MCF 10A (cell line): ENCODE results near the gene CCDC60. TPM values are rescaled to one million over a fixed set of nuclear protein-coding genes. Genes with fewer than 3 reads are reported as not detected.

Experiments
- BruUV-seq: library from RNA; stranded (reverse); fragments of 400-500 nt; replicated peaks from 2 replicates; lab custom pipeline; 2021; lab: Mats Ljungman, UMichigan
- CTCF ChIA-PET: fragments of 300-600 bp; sonication (Branson Sonifier 250); formaldehyde crosslinking; extraction: SDS; loops from one replicate; lab custom pipeline; 2021; ENCODE audit warnings: antibody characterized with exemption, inconsistent platforms; lab: Yijun Ruan, JAX
- POLR2A ChIA-PET: fragments of 300-600, 350-650 bp; sonication (Branson Sonifier 250); formaldehyde crosslinking; extraction: SDS; loops from one replicate; lab custom pipeline; 2020; ENCODE audit warnings: antibody characterized with exemption, inconsistent platforms; lab: Yijun Ruan, JAX
- DNase-seq: peaks from one replicate; pipeline ENCODE4 v3.0.0-alpha.2; 2018; ENCODE audit not compliant: unreplicated experiment
- H3K27ac Mint-ChIP-seq: one replicate; pipeline ENCODE4 v1.8.0; 2022; ENCODE audit warnings: mild to moderate bottlenecking, low read depth, mixed read lengths; ENCODE audit not compliant: unreplicated experiment
- H3K27me3 Mint-ChIP-seq: one replicate; pipeline ENCODE4 v1.8.0; 2022; ENCODE audit warnings: mixed read lengths; ENCODE audit not compliant: insufficient read depth, unreplicated experiment
- H3K36me3 Mint-ChIP-seq: one replicate; pipeline ENCODE4 v1.8.0; 2022; ENCODE audit warnings: mild to moderate bottlenecking, moderate library complexity, mixed read lengths; ENCODE audit not compliant: insufficient read depth, unreplicated experiment
- H3K4me1 Mint-ChIP-seq: one replicate; pipeline ENCODE4 v1.8.0; 2022; ENCODE audit warnings: mixed read lengths; ENCODE audit not compliant: insufficient read depth, unreplicated experiment
- H3K4me3 Mint-ChIP-seq: one replicate; pipeline ENCODE4 v1.8.0; 2022; ENCODE audit warnings: mild to moderate bottlenecking, moderate library complexity, mixed read lengths; ENCODE audit not compliant: unreplicated experiment
- H3K9me3 Mint-ChIP-seq: one replicate; pipeline ENCODE4 v1.8.0; 2022; ENCODE audit warnings: mixed read lengths; ENCODE audit not compliant: unreplicated experiment
- CTCF ChIP-seq: fragments of 200-600 bp; IDR thresholded peaks from one replicate; pipeline ENCODE4 v1.8.0; 2022; ENCODE audit warnings: antibody characterized with exemption, mild to moderate bottlenecking; ENCODE audit not compliant: unreplicated experiment
- intact Hi-C: fragments of 100-400 bp; cut with micrococcal nuclease; formaldehyde crosslinking; loops from 2 replicates; pipeline ENCODE4 v1.14.1; 2022
- total RNA-seq: library from RNA; stranded (reverse); gene quantifications from 2 replicates; pipeline ENCODE4 v1.2.3, GENCODE V29; 2022

Gene CCDC60
- total RNA-seq, 1 experiment from 2014 or later = not detected

- CTCF ChIA-PET = interaction anchor here (1.3 to 2.1 kb wide), 3 partner anchors 10 to 259 kb away, joined by 4 to 7 read pairs (median 5); no protein-coding TSS in a partner anchor
Observed at GRCh38 chr12:119373666-119374065, 39.1 kb downstream of the CCDC60 start.

DNA sequence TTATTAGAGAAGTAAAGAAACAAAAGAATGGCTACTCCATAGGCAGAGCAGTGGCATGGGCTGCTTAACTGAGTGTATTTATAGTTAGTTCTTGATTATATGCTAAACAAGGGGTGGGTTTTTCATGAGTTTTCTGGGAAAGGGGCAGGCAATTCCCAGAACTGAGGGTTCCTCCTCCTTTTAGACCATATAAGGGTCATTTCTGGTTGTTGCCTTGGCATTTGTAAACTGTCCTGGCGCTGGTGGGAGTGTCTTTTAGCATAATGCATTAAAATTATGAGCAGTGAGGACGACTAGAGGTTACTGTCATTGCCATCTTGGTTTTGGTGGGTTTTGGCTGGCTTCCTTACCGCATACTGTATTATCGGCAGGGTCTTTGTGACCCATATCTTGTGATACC, 40.1 kb downstream of the CCDC60 start:
- POLR2A ChIA-PET = no interaction called here
- BruUV-seq = no TSS peak

More at GRCh38 chr12:119373666-119374065, 39.1 kb downstream of the CCDC60 start:
- H3K27me3 Mint-ChIP-seq = no peaks in the 10 kb centered on the region
- H3K4me3 Mint-ChIP-seq = no peak overlapping the region
- POLR2A ChIA-PET = no interaction called here
- no peak overlapping the region for H3K27ac Mint-ChIP-seq
- no peak for TF ChIP-seq CTCF
- no peaks in the 10 kb centered on the region for H3K36me3 Mint-ChIP-seq
- no peaks in the 10 kb centered on the region for H3K4me1 Mint-ChIP-seq
- BruUV-seq = no TSS peak
- intact Hi-C loops = no loop called here
- DNase-seq = no peak
- H3K9me3 Mint-ChIP-seq = peaks cover 17% of the 10 kb centered on the region

DNA sequence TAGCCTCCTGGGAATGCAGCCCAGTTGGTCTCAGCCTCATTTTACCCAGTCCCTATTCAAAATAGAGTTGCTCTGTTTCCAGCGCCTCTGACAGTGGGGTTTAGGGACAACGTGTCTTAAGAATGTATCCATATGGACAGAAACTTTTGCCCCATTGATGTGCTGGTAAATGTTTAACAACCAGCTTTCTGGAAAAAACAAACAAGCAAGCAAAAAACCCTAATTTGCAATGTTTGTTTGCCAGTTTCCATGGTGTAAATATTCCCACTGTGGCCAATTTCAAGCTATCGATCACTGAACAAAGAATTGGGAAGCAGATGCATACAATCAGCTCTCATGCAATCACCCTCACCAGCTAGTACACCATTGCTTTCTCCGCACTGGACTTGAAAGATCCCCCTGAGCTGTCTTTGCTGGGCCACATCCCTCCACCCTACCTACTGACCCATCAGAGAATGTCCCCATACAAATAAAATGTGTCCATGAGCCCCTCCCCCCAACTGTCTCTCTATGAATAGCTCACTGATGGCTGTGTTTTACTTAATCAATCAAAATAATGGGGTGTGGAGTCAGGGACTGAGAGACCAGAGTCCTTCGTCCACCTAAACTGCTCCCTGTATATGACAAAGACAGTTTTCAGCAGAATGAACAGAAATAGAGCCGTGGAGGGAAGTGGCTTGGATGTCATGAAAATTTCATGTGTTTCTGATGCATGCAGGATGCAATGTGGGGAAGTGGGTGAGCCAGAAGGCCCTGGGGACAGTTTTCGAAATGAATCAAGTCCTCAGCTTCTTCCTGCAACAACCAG, 40.8 kb downstream of the CCDC60 start:
- intact Hi-C loops = no loop called here
- H3K27ac Mint-ChIP-seq = no peak overlapping the region
- CTCF ChIA-PET = interaction anchor here (0.6 kb wide), 1 partner anchor 1060 kb away, joined by 3 read pairs; no protein-coding TSS in a partner anchor
- POLR2A ChIA-PET = no interaction called here
- TF ChIP-seq CTCF = no peak
- no peaks in the 10 kb centered on the region for H3K4me1 Mint-ChIP-seq
- peaks cover 16% of the 10 kb centered on the region for H3K9me3 Mint-ChIP-seq
- no peak for DNase-seq
- no peaks in the 10 kb centered on the region for H3K27me3 Mint-ChIP-seq
- H3K36me3 Mint-ChIP-seq = no peaks in the 10 kb centered on the region
- no peak overlapping the region for H3K4me3 Mint-ChIP-seq
- BruUV-seq = no TSS peak

More for the DNA sequence above, 40.1 kb downstream of the CCDC60 start:
- Mint-ChIP-seq H3K4me3 (no peak overlapping the region), H3K36me3 (no peaks in the 10 kb centered on the region), H3K4me1 (no peaks in the 10 kb centered on the region), H3K27ac (no peak overlapping the region), H3K9me3 (peaks cover 12% of the 10 kb centered on the region), H3K27me3 (no peaks in the 10 kb centered on the region)
- no peak for DNase-seq
- CTCF ChIA-PET = interaction anchor here (1.8 kb wide), 1 partner anchor 40 kb away, joined by 5 read pairs; no protein-coding TSS in a partner anchor
- intact Hi-C loops = no loop called here
- no peak for TF ChIP-seq CTCF

DNA sequence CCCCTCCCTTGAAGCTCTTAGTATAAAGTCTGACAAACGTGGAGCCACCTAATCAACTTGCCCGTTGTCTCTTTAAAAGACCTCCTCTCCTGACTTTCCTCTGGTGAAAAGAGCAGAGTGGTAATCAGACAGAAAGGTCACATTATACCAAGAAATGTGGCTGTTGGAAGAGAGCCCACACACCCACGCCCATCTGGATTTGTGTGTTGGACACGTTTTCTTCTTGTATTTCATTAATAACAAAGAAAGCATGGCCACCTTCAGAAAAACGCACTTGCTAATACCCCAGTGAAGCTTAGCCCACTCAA, 41.3 kb downstream of the CCDC60 start:
- intact Hi-C loops = no loop called here
- no peak for TF ChIP-seq CTCF
- Mint-ChIP-seq H3K9me3 (peaks cover 18% of the 10 kb centered on the region), H3K27me3 (no peaks in the 10 kb centered on the region), H3K4me3 (no peak overlapping the region), H3K27ac (no peak overlapping the region), H3K36me3 (no peaks in the 10 kb centered on the region), H3K4me1 (no peaks in the 10 kb centered on the region)
- ChIA-PET CTCF (no interaction called here), POLR2A (no interaction called here)
- no TSS peak for BruUV-seq
- no peak for DNase-seq
